ENCODE results near the gene HLA-DMA. TPM values are rescaled to one million over a fixed set of nuclear protein-coding genes. Genes with fewer than 3 reads are reported as not detected.

Gene HLA-DMA
- total RNA-seq (8.9 TPM), polyA plus RNA-seq (30.4 TPM)

GRCh38 chr6:32952817-32953739 is at the start of gene HLA-DMA:
Gene HLA-DMA (minus strand): TSS chr6:32953097. CDS start chr6:32953036, 61 bp downstream.
- no peak for DNase-seq (ENCODE audit: extremely low spot score)

GRCh38 chr6:33001685-33002084 is 48.8 kb upstream of the HLA-DMA start:
- Histone ChIP-seq H3K4me3 (ENCODE audit: low read depth, low read length) (no peak overlapping the region), H3K4me1 (ENCODE audit: insufficient read depth) (peaks cover 1% of the 10 kb centered on the region), H3K27ac (ENCODE audit: low read depth) (no peak overlapping the region), H3K36me3 (ENCODE audit: insufficient read depth) (no peaks in the 10 kb centered on the region)
- DNase-seq (ENCODE audit: extremely low spot score): no peak
- 39% methylated on average over 4 of the region's 4 CpGs for WGBS

More at GRCh38 chr6:32952817-32953739, at the start of gene HLA-DMA:
- Histone ChIP-seq H3K4me1 (ENCODE audit: insufficient read depth) (peaks cover 2% of the 10 kb centered on the region), H3K4me3 (ENCODE audit: low read depth, low read length) (no peak within 1 kb of the TSS), H3K27ac (ENCODE audit: low read depth) (peak within 1 kb of the TSS; percentile 11), H3K36me3 (ENCODE audit: insufficient read depth) (no peaks in the 10 kb centered on the region)
- 37% methylated on average over 10 of the region's 10 CpGs for WGBS

- Histone ChIP-seq H3K27ac (ENCODE audit: low read depth) (no peak overlapping the region), H3K4me3 (ENCODE audit: low read depth, low read length) (no peak overlapping the region), H3K36me3 (ENCODE audit: insufficient read depth) (no peaks in the 10 kb centered on the region), H3K4me1 (ENCODE audit: insufficient read depth) (peaks cover 1% of the 10 kb centered on the region)
- peak; percentile 28 for DNase-seq (ENCODE audit: extremely low spot score)
- 26% methylated on average over 8 of the region's 8 CpGs for WGBS
Measured at GRCh38 chr6:33000055-33000454, 47.2 kb upstream of the HLA-DMA start.

- Histone ChIP-seq H3K4me1 (ENCODE audit: insufficient read depth) (peaks cover 1% of the 10 kb centered on the region), H3K36me3 (ENCODE audit: insufficient read depth) (no peaks in the 10 kb centered on the region), H3K4me3 (ENCODE audit: low read depth, low read length) (no peak overlapping the region), H3K27ac (ENCODE audit: low read depth) (no peak overlapping the region)
- DNase-seq (ENCODE audit: extremely low spot score): no peak
- 16% methylated on average over 2 of the region's 2 CpGs for WGBS
Measured at GRCh38 chr6:32995448-32995847, 42.6 kb upstream of the HLA-DMA start.

GRCh38 chr6:32993363-32993973 is 40.6 kb upstream of the HLA-DMA start:
- Histone ChIP-seq H3K4me3 (ENCODE audit: low read depth, low read length) (no peak overlapping the region), H3K27ac (ENCODE audit: low read depth) (no peak overlapping the region), H3K4me1 (ENCODE audit: insufficient read depth) (no peaks in the 10 kb centered on the region), H3K36me3 (ENCODE audit: insufficient read depth) (no peaks in the 10 kb centered on the region)
- WGBS: 86% methylated on average over 9 of the region's 9 CpGs
- DNase-seq (ENCODE audit: extremely low spot score): no peak

GRCh38 chr6:32991972-32992371 is 39.1 kb upstream of the HLA-DMA start:
- DNase-seq (ENCODE audit: extremely low spot score): no peak
- no peak overlapping the region for H3K4me3 ChIP-seq (ENCODE audit: low read depth, low read length)
- no peaks in the 10 kb centered on the region for H3K36me3 ChIP-seq (ENCODE audit: insufficient read depth)
- no peak overlapping the region for H3K27ac ChIP-seq (ENCODE audit: low read depth)
- H3K4me1 ChIP-seq (ENCODE audit: insufficient read depth): no peaks in the 10 kb centered on the region
- WGBS: 68% methylated on average over 4 of the region's 4 CpGs

GRCh38 chr6:32989368-32989767 is 36.5 kb upstream of the HLA-DMA start:
- no peak for DNase-seq (ENCODE audit: extremely low spot score)
- Histone ChIP-seq H3K36me3 (ENCODE audit: insufficient read depth) (no peaks in the 10 kb centered on the region), H3K4me3 (ENCODE audit: low read depth, low read length) (no peak overlapping the region), H3K4me1 (ENCODE audit: insufficient read depth) (no peaks in the 10 kb centered on the region), H3K27ac (ENCODE audit: low read depth) (no peak overlapping the region)
- 82% methylated on average over 1 of the region's 1 CpG for WGBS

GRCh38 chr6:32984622-32985389 is 31.9 kb upstream of the HLA-DMA start:
- Histone ChIP-seq H3K4me1 (ENCODE audit: insufficient read depth) (no peaks in the 10 kb centered on the region), H3K36me3 (ENCODE audit: insufficient read depth) (peaks cover 7% of the 10 kb centered on the region), H3K4me3 (ENCODE audit: low read depth, low read length) (no peak overlapping the region), H3K27ac (ENCODE audit: low read depth) (no peak overlapping the region)
- no peak for DNase-seq (ENCODE audit: extremely low spot score)
- 13% methylated on average over 9 of the region's 9 CpGs for WGBS

- WGBS: 43% methylated on average over 3 of the region's 3 CpGs
- Histone ChIP-seq H3K36me3 (ENCODE audit: insufficient read depth) (peaks cover 9% of the 10 kb centered on the region), H3K27ac (ENCODE audit: low read depth) (no peak overlapping the region)
Measured at GRCh38 chr6:32983964-32984621, 31.2 kb upstream of the HLA-DMA start.

GRCh38 chr6:32983493-32983848 is 30.6 kb upstream of the HLA-DMA start:
- WGBS: 68% methylated on average over 1 of the region's 1 CpG
- H3K4me3 ChIP-seq (ENCODE audit: low read depth, low read length): no peak overlapping the region
- peaks cover 9% of the 10 kb centered on the region for H3K36me3 ChIP-seq (ENCODE audit: insufficient read depth)
- H3K27ac ChIP-seq (ENCODE audit: low read depth): no peak overlapping the region
- no peaks in the 10 kb centered on the region for H3K4me1 ChIP-seq (ENCODE audit: insufficient read depth)
- DNase-seq (ENCODE audit: extremely low spot score): no peak

More at GRCh38 chr6:32983964-32984621, 31.2 kb upstream of the HLA-DMA start:
- DNase-seq (ENCODE audit: extremely low spot score): no peak
- Histone ChIP-seq H3K4me3 (ENCODE audit: low read depth, low read length) (no peak overlapping the region), H3K4me1 (ENCODE audit: insufficient read depth) (no peaks in the 10 kb centered on the region)

GRCh38 chr6:32982702-32983492 is 30.0 kb upstream of the HLA-DMA start:
- WGBS: 36% methylated on average over 6 of the region's 6 CpGs
- DNase-seq (ENCODE audit: extremely low spot score): no peak
- peaks cover 9% of the 10 kb centered on the region for H3K36me3 ChIP-seq (ENCODE audit: insufficient read depth)
- no peak overlapping the region for H3K27ac ChIP-seq (ENCODE audit: low read depth)
- no peaks in the 10 kb centered on the region for H3K4me1 ChIP-seq (ENCODE audit: insufficient read depth)
- H3K4me3 ChIP-seq (ENCODE audit: low read depth, low read length): no peak overlapping the region

GRCh38 chr6:32982084-32982701 is 29.3 kb upstream of the HLA-DMA start:
- H3K36me3 ChIP-seq (ENCODE audit: insufficient read depth): peaks cover 12% of the 10 kb centered on the region
- no peak overlapping the region for H3K4me3 ChIP-seq (ENCODE audit: low read depth, low read length)
- H3K27ac ChIP-seq (ENCODE audit: low read depth): no peak overlapping the region
- 36% methylated on average over 8 of the region's 8 CpGs for WGBS
- H3K4me1 ChIP-seq (ENCODE audit: insufficient read depth): no peaks in the 10 kb centered on the region
- no peak for DNase-seq (ENCODE audit: extremely low spot score)

Measured in urinary bladder (tissue), 4 donors.